Neural cell (in vitro differentiated cells): Measurements from ENCODE around the gene IFNLR1. TPM values are rescaled to one million over a fixed set of nuclear protein-coding genes. Genes with fewer than 3 reads are reported as not detected.

Experiments used
- H2AFZ ChIP-seq: fragments of 200-600, 300-800 bp; sonication (generic), shearing (Covaris generic); 2 replicates; pipeline ENCODE4 v1.6.0; 2014; ENCODE audit warnings: low read depth, mild to moderate bottlenecking, antibody characterized with exemption, low read length, moderate library complexity
- H3F3A ChIP-seq: fragments of 200-600 bp; shearing (Covaris generic); 2 replicates; pipeline ENCODE4 v1.6.1; 2016; ENCODE audit warnings: mild to moderate bottlenecking, moderate library complexity, mixed read lengths, antibody characterized with exemption, low read length; ENCODE audit not compliant: insufficient read depth, poor library complexity, severe bottlenecking
- H3K27ac ChIP-seq: fragments of 200-600, 300-800 bp; sonication (generic), shearing (Covaris generic); 2 replicates; pipeline ENCODE4 v1.5.1; 2014; ENCODE audit warnings: mild to moderate bottlenecking, low read length, moderate library complexity
- H3K27me3 ChIP-seq: fragments of 300-800, 200-600 bp; sonication (generic), shearing (Covaris generic); 2 replicates; pipeline ENCODE4 v1.6.0; 2014; ENCODE audit warnings: mild to moderate bottlenecking, low read depth, low read length, moderate library complexity; ENCODE audit not compliant: insufficient read depth
- H3K36me3 ChIP-seq: fragments of 300-800, 200-600 bp; sonication (generic), shearing (Covaris generic); 2 replicates; pipeline ENCODE4 v1.5.1; 2014; ENCODE audit warnings: mild to moderate bottlenecking, antibody characterized with exemption, low read length, moderate library complexity; ENCODE audit not compliant: insufficient read depth
- H3K4me2 ChIP-seq: fragments of 300-800, 200-600 bp; sonication (generic), shearing (Covaris generic); 2 replicates; pipeline ENCODE4 v1.6.0; 2014; ENCODE audit warnings: mild to moderate bottlenecking, low read length
- H3K4me3 ChIP-seq: fragments of 300-800, 200-600 bp; sonication (generic), shearing (Covaris generic); 2 replicates; pipeline ENCODE4 v1.5.1; 2014; ENCODE audit warnings: mild to moderate bottlenecking, low read length, moderate library complexity
- H3K79me2 ChIP-seq: fragments of 200-600 bp; shearing (Covaris generic); replicated peaks from 2 replicates; pipeline ENCODE4 v1.6.0; 2014; ENCODE audit warnings: mild to moderate bottlenecking, low read length, moderate library complexity; ENCODE audit not compliant: insufficient read depth
- H3K9ac ChIP-seq: fragments of 300-800, 200-600 bp; sonication (generic), shearing (Covaris generic); 2 replicates; pipeline ENCODE4 v1.6.1; 2016; ENCODE audit warnings: mild to moderate bottlenecking, low read length, mixed read lengths
- H3K9me2 ChIP-seq: fragments of 200-600 bp; shearing (Covaris generic); 2 replicates; pipeline ENCODE4 v1.6.1; 2016; ENCODE audit warnings: mild to moderate bottlenecking, low read length, mixed read lengths; ENCODE audit not compliant: insufficient read depth
- H3K9me3 ChIP-seq: fragments of 200-600, 300-800 bp; sonication (generic), shearing (Covaris generic); 2 replicates; pipeline ENCODE4 v1.6.1; 2016; ENCODE audit warnings: mild to moderate bottlenecking, mixed run types, low read length, moderate library complexity, mixed read lengths
- H4K20me1 ChIP-seq: fragments of 200-600 bp; shearing (Covaris generic); 2 replicates; pipeline ENCODE4 v1.6.1; 2016; ENCODE audit warnings: mild to moderate bottlenecking, mixed run types; ENCODE audit not compliant: insufficient read depth
- CTCF ChIP-seq: fragments of 450-650 bp; IDR thresholded peaks from 2 replicates; pipeline ENCODE4 v1.5.1; 2014; ENCODE audit warnings: antibody characterized with exemption, mild to moderate bottlenecking, moderate library complexity; ENCODE audit not compliant: poor library complexity, severe bottlenecking
- EP300 ChIP-seq: fragments of 450-650 bp; conservative IDR thresholded peaks from 2 replicates; pipeline ENCODE4 v1.6.1; 2014; ENCODE audit warnings: antibody characterized with exemption, mild to moderate bottlenecking, moderate library complexity; ENCODE audit not compliant: poor library complexity, severe bottlenecking
- EZH2 ChIP-seq: fragments of 200-600, 300-800 bp; shearing (Covaris generic), sonication (generic); IDR thresholded peaks from 2 replicates; pipeline ENCODE4 v1.6.1; 2014; ENCODE audit warnings: antibody characterized with exemption, low read length, borderline replicate concordance, mild to moderate bottlenecking; ENCODE audit not compliant: insufficient read depth, poor library complexity, severe bottlenecking
- POLR2AphosphoS5 ChIP-seq: IDR thresholded peaks from 2 replicates; pipeline ENCODE4 v1.6.1; 2012
- SMC3 ChIP-seq: fragments of 450-650 bp; conservative IDR thresholded peaks from 2 replicates; pipeline ENCODE4 v1.6.1; 2014; ENCODE audit warnings: antibody characterized with exemption, mild to moderate bottlenecking, moderate library complexity; ENCODE audit not compliant: poor library complexity
- TAF1 ChIP-seq: IDR thresholded peaks from 2 replicates; pipeline ENCODE4 v1.6.1; 2012; ENCODE audit warnings: low read depth
- polyA plus RNA-seq: library from polyadenylated mRNA; depleted of rRNA; stranded (reverse); fragments of >200 nt; gene quantifications from 2 replicates; pipeline ENCODE4 v1.2.3, GENCODE V29; 2014
- TF ChIP-seq, protein P1 (sequence below): IDR thresholded peaks from 2 replicates; pipeline ENCODE4 v1.6.1; 2012; ENCODE audit warnings: borderline replicate concordance

Gene IFNLR1
- polyA plus RNA-seq, 1 donor from 2014 or later: 0.32 TPM

GRCh38 chr1:24105368-24106160, 81.5 kb downstream of the IFNLR1 start:
- no peaks in the 10 kb centered on the region for H3K36me3 ChIP-seq
- no peak overlapping the region for H3K27ac ChIP-seq
- no peak overlapping the region for H2AFZ ChIP-seq
- no peaks in the 10 kb centered on the region for H3K79me2 ChIP-seq
- H3K9me3 ChIP-seq: no peaks in the 10 kb centered on the region
- no peaks in the 10 kb centered on the region for H3K27me3 ChIP-seq
- H3K4me3 ChIP-seq: no peak overlapping the region
- H3K9ac ChIP-seq: no peak overlapping the region
- H4K20me1 ChIP-seq: no peaks in the 10 kb centered on the region
- no peaks in the 10 kb centered on the region for H3K9me2 ChIP-seq
- no peaks in the 10 kb centered on the region for H3F3A ChIP-seq
- H3K4me2 ChIP-seq: no peak overlapping the region
- TF ChIP-seq, protein P1, sequence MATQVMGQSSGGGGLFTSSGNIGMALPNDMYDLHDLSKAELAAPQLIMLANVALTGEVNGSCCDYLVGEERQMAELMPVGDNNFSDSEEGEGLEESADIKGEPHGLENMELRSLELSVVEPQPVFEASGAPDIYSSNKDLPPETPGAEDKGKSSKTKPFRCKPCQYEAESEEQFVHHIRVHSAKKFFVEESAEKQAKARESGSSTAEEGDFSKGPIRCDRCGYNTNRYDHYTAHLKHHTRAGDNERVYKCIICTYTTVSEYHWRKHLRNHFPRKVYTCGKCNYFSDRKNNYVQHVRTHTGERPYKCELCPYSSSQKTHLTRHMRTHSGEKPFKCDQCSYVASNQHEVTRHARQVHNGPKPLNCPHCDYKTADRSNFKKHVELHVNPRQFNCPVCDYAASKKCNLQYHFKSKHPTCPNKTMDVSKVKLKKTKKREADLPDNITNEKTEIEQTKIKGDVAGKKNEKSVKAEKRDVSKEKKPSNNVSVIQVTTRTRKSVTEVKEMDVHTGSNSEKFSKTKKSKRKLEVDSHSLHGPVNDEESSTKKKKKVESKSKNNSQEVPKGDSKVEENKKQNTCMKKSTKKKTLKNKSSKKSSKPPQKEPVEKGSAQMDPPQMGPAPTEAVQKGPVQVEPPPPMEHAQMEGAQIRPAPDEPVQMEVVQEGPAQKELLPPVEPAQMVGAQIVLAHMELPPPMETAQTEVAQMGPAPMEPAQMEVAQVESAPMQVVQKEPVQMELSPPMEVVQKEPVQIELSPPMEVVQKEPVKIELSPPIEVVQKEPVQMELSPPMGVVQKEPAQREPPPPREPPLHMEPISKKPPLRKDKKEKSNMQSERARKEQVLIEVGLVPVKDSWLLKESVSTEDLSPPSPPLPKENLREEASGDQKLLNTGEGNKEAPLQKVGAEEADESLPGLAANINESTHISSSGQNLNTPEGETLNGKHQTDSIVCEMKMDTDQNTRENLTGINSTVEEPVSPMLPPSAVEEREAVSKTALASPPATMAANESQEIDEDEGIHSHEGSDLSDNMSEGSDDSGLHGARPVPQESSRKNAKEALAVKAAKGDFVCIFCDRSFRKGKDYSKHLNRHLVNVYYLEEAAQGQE: no peak
- TF ChIP-seq TAF1 (no peak), EP300 (no peak), POLR2AphosphoS5 (no peak), CTCF (no peak), EZH2 (no peak)

- Histone ChIP-seq H3K27ac (no peak overlapping the region), H3K9me3 (no peaks in the 10 kb centered on the region), H3K79me2 (no peaks in the 10 kb centered on the region), H3F3A (no peaks in the 10 kb centered on the region), H3K27me3 (no peaks in the 10 kb centered on the region), H4K20me1 (no peaks in the 10 kb centered on the region), H3K4me2 (no peak overlapping the region), H2AFZ (no peak overlapping the region), H3K4me3 (no peak overlapping the region), H3K9me2 (no peaks in the 10 kb centered on the region), H3K9ac (no peak overlapping the region), H3K36me3 (no peaks in the 10 kb centered on the region)
- no peak for TF ChIP-seq EZH2
- TF ChIP-seq EP300: no peak
- TF ChIP-seq SMC3: no peak
These were observed 82.2 kb downstream of the IFNLR1 start for GRCh38 chr1:24104854-24105253.

Other genes starting within 250 kb of the IFNLR1 start
- 97.1 and 100 TPM in 2 replicates for gene PNRC2, start 227.5 kb downstream of the IFNLR1 start, polyA plus RNA-seq
- 165 and 201 TPM in 2 replicates for gene SRSF10, start 207.0 kb downstream of the IFNLR1 start, polyA plus RNA-seq
- gene MYOM3, start 75.2 kb downstream of the IFNLR1 start, polyA plus RNA-seq: not detected in 2 replicates
- not detected in 2 replicates for gene IL22RA1, start 44.1 kb downstream of the IFNLR1 start, polyA plus RNA-seq
- not detected in 2 replicates for gene GRHL3, start 132.1 kb upstream of the IFNLR1 start, polyA plus RNA-seq
- gene STPG1, start 226.5 kb upstream of the IFNLR1 start, polyA plus RNA-seq: 0.89 and 2.2 TPM in 2 replicates
- gene NIPAL3, start 228.5 kb upstream of the IFNLR1 start, polyA plus RNA-seq: 9.6 and 11.6 TPM in 2 replicates